GM11168 (cell line): ENCODE data around the gene UCP3.

ENCODE experiments used
- in situ Hi-C: fragments of 300-500 bp; cut with MboI; formaldehyde crosslinking; loops from one replicate; pipeline ENCODE4 v1.12.0; 2022; ENCODE audit warnings: low sequenced_read_pairs; ENCODE audit not compliant: unreplicated experiment

The UCP3 gene

GRCh38 chr11:74019104-74019738 lies 10.3 kb upstream of the UCP3 start:
- in situ Hi-C loops = no loop called here

- in situ Hi-C loops = no loop called here
Measured at GRCh38 chr11:74018331-74019005, 9.6 kb upstream of the UCP3 start.

- in situ Hi-C loops = no loop called here
Measured at GRCh38 chr11:74017631-74018030, 8.7 kb upstream of the UCP3 start.

- in situ Hi-C loops = no loop called here
Measured at GRCh38 chr11:74015919-74016684, 7.2 kb upstream of the UCP3 start.

GRCh38 chr11:74014880-74015279 lies 6.0 kb upstream of the UCP3 start:
- in situ Hi-C loops = no loop called here

- in situ Hi-C loops = no loop called here
Measured at GRCh38 chr11:74013141-74013540, 4.3 kb upstream of the UCP3 start.

GRCh38 chr11:74012074-74012809 lies 3.4 kb upstream of the UCP3 start:
- in situ Hi-C loops = no loop called here

- in situ Hi-C loops = no loop called here
Measured at GRCh38 chr11:74011360-74012073, 2.6 kb upstream of the UCP3 start.

GRCh38 chr11:74010306-74011300 lies 1.7 kb upstream of the UCP3 start:
- in situ Hi-C loops = no loop called here

GRCh38 chr11:74009675-74010305 lies 905 bp upstream of the UCP3 start:
- in situ Hi-C loops = no loop called here

- in situ Hi-C loops = no loop called here
Measured at GRCh38 chr11:74009230-74009547, 304 bp upstream of the UCP3 start.

- in situ Hi-C loops = no loop called here
Measured at GRCh38 chr11:74007691-74008372, 1.1 kb downstream of the UCP3 start.

GRCh38 chr11:74006743-74007304 lies 2.1 kb downstream of the UCP3 start:
- in situ Hi-C loops = no loop called here

GRCh38 chr11:74005721-74006517 lies 3.0 kb downstream of the UCP3 start:
- in situ Hi-C loops = no loop called here

- in situ Hi-C loops = no loop called here
Measured at GRCh38 chr11:74004759-74005615, 3.9 kb downstream of the UCP3 start.

GRCh38 chr11:74004046-74004695 lies 4.7 kb downstream of the UCP3 start:
- in situ Hi-C loops = no loop called here
